SK-N-SH (cell line): ENCODE results near the gene FAH.

Experiments
- CTCF ChIP-seq: fragments of 200-600 bp; sonication (generic); IDR thresholded peaks from 2 replicates; pipeline ENCODE4 v1.6.1; 2017; ENCODE audit warnings: antibody characterized with exemption, mild to moderate bottlenecking, moderate library complexity
- EP300 ChIP-seq, 2 experiments: IDR thresholded peaks; 2 replicates each; pipeline versions ENCODE4 v1.4.0 to v1.6.1; 2012; ENCODE audit warnings: borderline replicate concordance in 1 of 2, low read depth in 1 of 2, low read length in 1 of 2
- EZH2phosphoT487 ChIP-seq: fragments of 200-600 bp; sonication (generic); IDR thresholded peaks from 2 replicates; pipeline ENCODE4 v1.6.1; 2017; ENCODE audit warnings: low read depth, mixed run types, mild to moderate bottlenecking, antibody characterized with exemption, moderate library complexity, borderline replicate concordance
- NRF1 ChIP-seq: IDR thresholded peaks from 2 replicates; pipeline ENCODE4 v1.6.1; 2012; ENCODE audit warnings: low read depth, mild to moderate bottlenecking, low read length
- PBX3 ChIP-seq: IDR thresholded peaks from 2 replicates; pipeline ENCODE4; 2012
- POLR2AphosphoS5 ChIP-seq: IDR thresholded peaks from 2 replicates; pipeline ENCODE4 v1.6.1; 2012; ENCODE audit warnings: low read depth, low read length
- RFX5 ChIP-seq: IDR thresholded peaks from 2 replicates; pipeline ENCODE4 v1.6.1; 2012; ENCODE audit warnings: mild to moderate bottlenecking, improper control_type of control experiment, low read length
- SMC3 ChIP-seq: IDR thresholded peaks from 2 replicates; pipeline ENCODE4 v1.6.1; 2012; ENCODE audit warnings: low read depth, low read length, improper control_type of control experiment
- TCF12 ChIP-seq: IDR thresholded peaks from 2 replicates; pipeline ENCODE4 v1.4.0; 2012
- USF1 ChIP-seq: IDR thresholded peaks from 2 replicates; pipeline ENCODE4 v1.4.0; 2012; ENCODE audit warnings: low read depth, borderline replicate concordance

- TF ChIP-seq CTCF (no peak), USF1 (no peak), NRF1 (no peak), POLR2AphosphoS5 (no peak), RFX5 (no peak), EZH2phosphoT487 (no peak), EP300 (IDR thresholded peaks at IDR 0.05; ENCODE audit: borderline replicate concordance in 1 of 2, low read depth in 1 of 2, low read length in 1 of 2) (no peak), TCF12 (no peak), PBX3 (no peak), SMC3 (no peak)
Measured at GRCh38 chr15:80127911-80128310, 24.9 kb upstream of the FAH start.
